ENCODE measurements around the gene NOSIP. TPM values are rescaled to one million over a fixed set of nuclear protein-coding genes. Genes with fewer than 3 reads are reported as not detected.
"Not testable (repeated sequence)": the region's sequence is repeated elsewhere in the genome, so short reads cannot be mapped to it uniquely, and the experiment has no call there.

The NOSIP gene
- 61.9 TPM for polyA plus RNA-seq (ENCODE audit: insufficient read length)
- long read RNA-seq, donor 1, transcript NOSIP-204 (9 exons, 1,005 nt) = major isoform, 31 of 136 reads
- long read RNA-seq, donor 1, partial matches to known transcripts = 103 of 136 reads
- long read RNA-seq, donor 1, other reads (novel, unspliced or antisense) = 0 of 136 reads
- long read RNA-seq, donor 2, transcript NOSIP-204 (9 exons, 1,005 nt) = major isoform, 31 of 50 reads
- long read RNA-seq, donor 2, partial matches to known transcripts = 19 of 50 reads
- long read RNA-seq, donor 2, other reads (novel, unspliced or antisense) = 0 of 50 reads
- long read RNA-seq, donor 3, transcript NOSIP-204 (9 exons, 1,005 nt) = major isoform, 25 of 31 reads
- long read RNA-seq, donor 3, partial matches to known transcripts = 5 of 31 reads
- long read RNA-seq, donor 3, other reads (novel, unspliced or antisense) = 0 of 31 reads
- long read RNA-seq, donor 4, partial matches to known transcripts = 0 of 2 reads
- long read RNA-seq, donor 4, other reads (novel, unspliced or antisense) = 0 of 2 reads
- long read RNA-seq, donor 5, transcript NOSIP-204 (9 exons, 1,005 nt) = major isoform, 27 of 42 reads
- long read RNA-seq, donor 5, partial matches to known transcripts = 13 of 42 reads
- long read RNA-seq, donor 5, other reads (novel, unspliced or antisense) = 0 of 42 reads
- long read RNA-seq, donor 6, transcript NOSIP-204 (9 exons, 1,005 nt) = major isoform, 24 of 76 reads
- long read RNA-seq, donor 6, partial matches to known transcripts = 49 of 76 reads
- long read RNA-seq, donor 6, other reads (novel, unspliced or antisense) = 0 of 76 reads
- long read RNA-seq, donor 7, transcript NOSIP-201 (9 exons, 1,000 nt) = minor isoform, 6 of 44 reads
- long read RNA-seq, donor 7, transcript NOSIP-204 (9 exons, 1,005 nt) = major isoform, 25 of 44 reads
- long read RNA-seq, donor 7, partial matches to known transcripts = 13 of 44 reads
- long read RNA-seq, donor 7, other reads (novel, unspliced or antisense) = 0 of 44 reads
- long read RNA-seq, donor 8, transcript NOSIP-204 (9 exons, 1,005 nt) = major isoform, 10 of 10 reads
- long read RNA-seq, donor 8, partial matches to known transcripts = 0 of 10 reads
- long read RNA-seq, donor 8, other reads (novel, unspliced or antisense) = 0 of 10 reads

DNA sequence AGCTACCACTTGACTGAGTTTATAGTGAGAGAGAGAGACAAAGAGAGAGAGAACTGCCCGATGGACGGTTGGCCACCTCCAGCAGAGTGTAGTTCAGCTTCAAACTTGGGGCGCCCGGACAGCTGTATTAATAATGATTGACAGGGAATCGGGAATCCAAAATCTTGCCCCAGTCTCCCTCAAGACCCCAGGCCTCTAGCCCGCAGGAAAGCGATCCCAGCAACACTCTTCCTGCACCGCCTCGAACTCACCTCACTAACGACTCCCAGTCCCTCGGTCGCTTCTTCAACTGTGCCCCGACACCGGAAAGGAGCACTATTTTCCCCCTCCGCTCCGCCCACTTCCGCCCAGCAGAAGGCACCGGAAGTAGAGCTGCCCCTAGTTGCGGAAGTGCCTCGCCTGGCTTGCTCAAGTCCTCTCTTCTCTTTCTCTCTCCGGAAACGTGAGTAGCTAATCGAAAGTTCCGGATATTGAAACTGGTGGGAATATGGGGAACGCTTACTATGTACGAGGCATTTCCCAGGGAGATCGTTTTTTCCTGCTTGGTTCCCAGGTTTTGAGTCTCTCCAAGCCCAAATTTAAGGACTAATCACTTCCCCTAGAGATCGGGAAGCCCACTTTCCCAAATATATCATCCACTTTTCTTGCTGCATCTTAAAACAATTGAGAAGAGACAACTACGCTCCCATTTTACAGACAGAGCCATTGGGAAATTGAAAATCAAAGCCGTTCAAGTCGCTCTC is at the start of gene NOSIP:
Gene NOSIP, minus strand, starts transcription at position 293 of the 743 bp plus-strand sequence. CDS start 19,865 bp downstream, outside the sequence.
- DNase-seq = peak; percentile 96

DNA sequence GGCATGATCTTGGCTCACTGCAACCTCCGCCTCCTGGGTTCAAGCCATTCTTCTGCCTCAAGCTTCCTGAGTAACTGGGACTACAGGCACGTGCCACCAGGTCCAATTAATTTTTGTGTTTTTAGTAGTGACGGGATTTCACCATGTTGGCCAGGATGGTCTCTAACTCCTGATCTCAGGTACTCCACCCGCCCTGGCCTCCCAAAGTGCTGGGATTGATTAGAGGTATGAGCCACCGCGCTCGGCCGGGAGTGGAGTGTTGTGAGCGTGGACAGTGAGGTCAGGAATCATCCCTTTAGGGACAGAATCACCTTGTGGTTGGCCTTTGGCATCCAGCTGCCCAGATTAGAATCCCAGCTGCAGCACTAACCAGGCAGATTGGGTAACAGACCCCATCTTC is 49.3 kb upstream of the NOSIP start:
- no peak for DNase-seq

DNA sequence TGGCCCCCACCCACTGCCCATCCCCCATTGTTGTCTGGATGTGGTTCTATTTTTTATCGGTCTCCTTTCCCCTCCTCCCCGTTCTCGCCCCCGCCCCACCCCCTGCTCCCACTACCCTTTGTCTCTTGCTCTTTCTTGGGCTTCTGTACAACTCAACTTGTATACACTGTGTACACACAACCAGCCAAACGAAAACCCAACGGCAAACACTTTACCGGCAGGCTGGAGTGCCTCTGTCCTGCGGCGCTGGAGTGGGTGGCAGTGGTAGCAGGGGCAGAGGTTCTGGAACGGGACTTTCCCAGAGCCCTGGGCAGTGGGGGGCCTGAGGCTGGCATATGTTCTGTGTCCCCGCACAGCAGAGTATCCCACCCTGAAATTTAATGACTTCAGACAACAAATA is 45.9 kb upstream of the NOSIP start:
- DNase-seq = no peak

DNA sequence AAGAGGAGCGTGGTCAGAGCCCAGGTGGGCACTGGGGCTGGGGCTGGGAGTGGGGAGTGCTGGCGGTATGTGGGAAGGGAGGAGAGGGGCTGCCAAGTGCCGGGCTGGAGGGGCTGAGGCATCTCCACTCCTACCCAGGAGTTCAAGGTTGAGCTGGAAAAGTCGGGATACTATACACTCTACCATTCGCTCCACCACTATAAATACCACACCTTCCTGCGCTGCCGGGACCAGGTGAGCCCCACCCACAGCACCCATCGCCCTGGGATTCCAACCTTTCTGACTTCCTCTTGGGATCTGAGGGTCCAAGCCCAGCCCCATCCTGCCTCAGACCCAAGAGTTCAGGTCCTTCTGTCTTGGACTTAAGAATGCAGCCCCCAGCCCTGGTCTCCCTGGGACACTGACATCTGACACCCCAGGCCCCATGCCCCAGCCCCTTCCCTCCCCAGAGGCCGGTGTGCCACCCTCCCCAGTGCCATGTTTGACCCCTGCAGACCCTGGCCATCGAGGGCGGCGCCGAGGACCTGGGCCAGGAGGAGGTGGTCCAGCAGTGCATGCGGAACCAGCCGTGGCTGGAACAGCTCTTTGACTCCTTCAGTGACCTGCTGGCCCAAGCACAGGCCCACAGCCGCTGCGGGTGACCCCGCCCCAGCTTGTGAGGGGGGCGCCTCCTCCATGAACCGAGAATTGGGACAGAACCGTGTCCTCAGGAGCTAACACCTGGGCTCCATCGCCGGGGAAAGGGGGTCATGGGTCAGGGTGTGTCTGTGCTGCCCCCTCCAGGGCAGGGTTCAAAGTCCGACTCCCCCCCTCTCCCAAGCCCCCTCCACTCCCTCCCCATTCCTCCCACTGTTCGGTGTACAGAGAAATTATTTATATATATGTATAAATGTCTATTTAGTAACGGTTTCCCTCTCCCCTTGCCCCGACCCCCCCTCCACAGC is 44.9 kb upstream of the NOSIP start:
- no peak for DNase-seq

DNA sequence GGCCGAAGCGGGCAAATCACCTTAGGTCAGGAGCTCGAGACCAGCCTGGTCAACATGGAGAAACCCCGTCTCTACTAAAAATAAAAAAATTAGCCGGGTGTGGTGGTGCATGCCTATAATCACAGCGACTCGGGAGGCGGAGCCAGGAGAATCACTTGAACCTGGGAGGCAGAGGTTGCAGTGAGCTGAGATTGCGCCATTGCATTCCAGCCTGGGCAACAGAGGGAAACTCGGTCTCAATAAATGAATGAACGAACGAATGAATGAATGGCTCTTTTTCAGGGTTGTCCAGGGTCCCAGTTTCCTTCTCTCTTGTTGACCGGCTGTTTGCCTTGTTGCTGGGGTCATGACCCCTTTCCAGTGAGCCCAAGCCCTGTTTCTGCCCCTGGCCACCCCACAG is 37.5 kb upstream of the NOSIP start:
- not testable (repeated sequence) for DNase-seq

DNA sequence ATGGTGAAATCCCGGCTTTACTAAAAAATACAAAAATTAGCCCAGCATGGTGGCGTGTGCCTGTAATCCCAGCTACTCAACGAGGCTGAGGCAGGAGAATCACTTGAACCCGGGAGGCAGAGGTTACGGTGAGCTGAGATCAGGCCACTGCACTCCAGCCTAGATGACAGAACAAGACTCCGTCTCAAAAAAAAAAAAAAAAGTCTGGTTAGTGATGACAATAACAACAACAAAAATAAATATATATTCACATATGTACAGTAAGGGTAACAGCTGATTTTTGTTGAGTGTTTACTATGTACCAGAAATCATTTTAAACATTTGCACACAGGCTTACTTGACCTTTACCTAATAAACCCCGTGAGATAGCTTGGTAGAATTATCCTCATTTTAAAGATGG is 36.6 kb upstream of the NOSIP start:
- no peak for DNase-seq

GRCh38 chr19:49616532-49616931 is 36.2 kb upstream of the NOSIP start:
- DNase-seq = no peak

- no peak for DNase-seq
Measured at GRCh38 chr19:49615861-49616260, 35.5 kb upstream of the NOSIP start.

DNA sequence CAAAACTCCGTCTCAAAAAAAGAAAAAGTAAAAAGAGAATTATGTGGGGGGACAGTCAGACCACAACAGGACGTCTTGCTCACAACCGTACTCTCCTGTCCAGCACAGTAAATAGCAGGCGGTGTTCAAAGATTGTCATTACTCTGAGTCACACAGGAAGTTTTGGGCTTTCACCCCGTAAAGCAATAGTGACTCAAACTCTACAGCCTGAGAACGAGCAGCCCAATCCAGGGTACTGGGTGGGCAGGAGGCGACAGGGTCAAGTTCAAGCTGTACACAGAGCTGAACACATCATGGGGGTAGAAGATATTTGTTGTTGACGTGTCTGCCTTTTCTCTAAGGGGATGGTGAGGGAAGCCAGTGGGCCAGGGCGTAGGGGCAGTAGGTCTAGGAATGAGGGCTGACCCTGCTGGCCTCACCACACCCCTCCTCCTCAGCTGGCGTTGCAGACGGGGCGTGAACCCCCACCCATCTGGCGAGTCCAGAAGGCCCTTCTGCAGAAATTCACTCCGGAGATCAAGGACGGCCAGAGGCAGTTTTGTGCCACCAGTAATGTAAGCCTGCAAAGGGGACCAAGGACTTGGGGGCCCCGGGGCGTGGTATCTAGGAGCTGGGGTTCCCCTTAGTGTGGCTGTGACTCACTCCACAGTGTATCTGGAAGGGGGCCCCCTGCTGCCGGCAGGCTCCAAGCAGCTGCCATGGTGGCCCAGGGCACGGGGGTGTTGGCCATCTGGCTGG is 33.9 kb upstream of the NOSIP start:
- no peak for DNase-seq

- no peak for DNase-seq
Measured at GRCh38 chr19:49613374-49613773, 33.0 kb upstream of the NOSIP start.

- no peak for DNase-seq
Measured at GRCh38 chr19:49609499-49610092, 29.2 kb upstream of the NOSIP start.

DNA sequence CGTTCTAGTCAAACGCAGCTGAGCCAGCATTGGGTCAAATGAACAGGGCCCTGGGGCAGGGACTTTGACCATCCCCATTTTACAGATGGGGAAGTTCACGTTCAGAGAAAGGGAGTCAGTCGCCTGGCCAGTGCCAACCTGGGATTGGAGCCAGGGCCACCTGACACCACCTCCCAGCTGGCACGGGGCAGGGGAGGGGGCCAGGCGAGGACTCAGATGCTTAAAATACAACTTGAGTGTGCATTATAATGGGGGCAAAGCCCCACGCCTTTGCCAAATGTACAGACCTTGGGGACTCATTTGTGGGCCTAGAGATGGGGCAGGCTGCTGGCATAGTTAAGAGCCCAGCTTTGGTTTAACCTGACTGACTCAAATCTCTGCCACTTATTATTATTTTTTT is 25.2 kb upstream of the NOSIP start:
- DNase-seq = no peak

GRCh38 chr19:49602806-49603205 is 22.4 kb upstream of the NOSIP start:
- DNase-seq = no peak

GRCh38 chr19:49601482-49602038 is 21.2 kb upstream of the NOSIP start:
- no peak for DNase-seq

DNA sequence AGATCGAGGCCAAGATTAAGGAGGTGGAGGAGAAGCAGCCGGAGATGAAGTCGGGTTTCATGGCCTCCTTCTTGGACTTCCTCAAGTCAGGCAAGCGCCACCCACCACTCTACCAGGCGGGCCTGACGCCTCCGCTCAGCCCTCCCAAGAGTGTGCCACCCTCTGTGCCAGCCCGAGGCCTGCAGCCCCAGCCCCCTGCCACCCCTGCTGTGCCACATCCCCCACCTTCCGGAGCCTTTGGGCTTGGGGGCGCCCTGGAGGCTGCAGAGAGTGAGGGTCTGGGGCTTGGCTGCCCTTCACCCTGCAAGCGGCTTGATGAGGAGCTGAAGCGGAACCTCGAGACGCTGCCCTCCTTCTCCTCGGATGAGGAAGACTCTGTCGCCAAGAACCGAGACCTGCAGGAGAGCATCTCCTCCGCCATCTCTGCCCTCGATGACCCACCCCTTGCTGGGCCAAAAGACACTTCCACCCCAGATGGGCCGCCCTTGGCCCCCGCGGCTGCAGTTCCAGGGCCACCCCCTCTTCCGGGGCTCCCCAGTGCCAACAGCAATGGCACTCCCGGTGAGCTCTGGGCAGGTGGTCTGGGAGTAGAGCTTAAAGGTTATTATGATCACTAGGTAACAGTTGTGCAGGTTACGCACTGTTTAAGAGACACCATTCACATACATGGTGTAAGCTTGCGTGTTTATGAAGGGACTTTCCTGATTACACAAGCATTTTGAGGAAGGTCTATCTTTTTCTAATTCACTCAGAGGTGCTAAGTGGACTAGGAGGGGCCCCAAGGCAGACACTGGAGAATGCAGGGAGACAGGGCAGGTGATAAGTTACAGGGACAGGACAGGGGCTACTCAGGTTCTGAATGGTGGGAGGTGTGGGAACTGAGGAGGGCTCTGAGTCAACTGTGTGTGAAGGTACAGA is 19.3 kb upstream of the NOSIP start:
- no peak for DNase-seq

DNA sequence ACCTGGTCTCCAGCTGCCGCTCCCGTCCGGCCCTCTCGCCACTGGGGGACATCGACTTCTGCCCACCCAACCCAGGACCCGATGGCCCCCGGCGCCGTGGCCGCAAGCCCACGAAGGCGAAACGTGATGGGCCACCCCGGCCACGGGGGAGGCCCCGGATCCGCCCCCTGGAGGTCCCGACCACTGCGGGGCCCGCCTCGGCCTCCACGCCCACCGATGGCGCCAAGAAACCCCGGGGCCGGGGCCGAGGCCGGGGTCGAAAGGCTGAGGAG is 17.3 kb upstream of the NOSIP start:
- no peak for DNase-seq

DNA sequence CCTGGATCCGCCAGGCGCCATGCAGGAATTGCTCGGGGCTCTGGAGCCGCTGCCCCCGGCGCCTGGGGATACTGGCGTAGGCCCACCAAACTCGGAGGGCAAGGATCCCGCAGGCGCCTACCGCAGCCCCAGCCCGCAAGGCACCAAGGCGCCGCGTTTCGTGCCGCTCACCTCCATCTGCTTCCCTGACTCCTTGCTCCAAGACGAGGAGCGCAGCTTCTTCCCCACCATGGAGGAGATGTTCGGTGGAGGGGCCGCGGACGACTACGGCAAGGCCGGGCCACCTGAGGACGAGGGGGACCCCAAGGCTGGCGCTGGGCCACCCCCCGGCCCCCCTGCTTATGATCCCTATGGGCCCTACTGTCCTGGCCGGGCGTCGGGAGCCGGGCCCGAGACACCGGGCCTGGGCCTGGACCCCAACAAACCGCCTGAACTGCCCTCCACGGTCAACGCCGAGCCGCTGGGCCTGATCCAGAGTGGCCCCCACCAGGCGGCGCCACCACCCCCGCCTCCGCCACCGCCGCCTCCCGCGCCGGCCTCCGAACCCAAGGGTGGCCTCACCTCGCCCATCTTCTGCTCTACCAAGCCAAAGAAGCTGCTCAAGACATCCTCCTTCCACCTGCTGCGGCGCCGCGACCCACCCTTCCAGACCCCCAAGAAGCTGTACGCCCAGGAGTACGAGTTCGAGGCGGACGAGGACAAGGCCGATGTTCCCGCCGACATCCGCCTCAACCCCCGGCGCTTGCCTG is 16.8 kb upstream of the NOSIP start:
- no peak for DNase-seq

DNA sequence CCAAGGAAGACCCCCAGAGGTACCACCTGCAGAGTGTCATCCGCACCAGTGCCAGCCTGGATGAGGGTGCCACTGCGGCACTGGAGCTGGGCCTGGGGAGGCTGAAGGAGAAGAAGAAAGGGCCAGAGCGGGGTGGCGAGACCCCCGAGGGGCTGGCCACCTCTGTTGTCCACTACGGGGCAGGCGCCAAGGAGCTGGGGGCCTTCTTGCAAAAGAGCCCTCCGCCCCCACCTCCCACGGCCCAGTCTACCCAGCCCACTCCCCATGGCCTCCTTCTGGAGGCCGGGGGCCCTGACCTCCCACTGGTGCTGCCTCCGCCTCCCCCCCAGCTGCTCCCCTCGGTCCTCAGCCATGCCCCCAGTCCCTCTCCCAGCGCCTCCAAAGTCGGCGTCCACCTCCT is 16.1 kb upstream of the NOSIP start:
- DNase-seq = no peak

Measured in left kidney (tissue), 8 donors.